Keratinocyte (primary cell): Measurements from ENCODE around the gene PDZRN3. TPM values are rescaled to one million over a fixed set of nuclear protein-coding genes. Genes with fewer than 3 reads are reported as not detected.

Experiments used
- DNase-seq: peaks from one replicate; pipeline ENCODE4 v3.0.0-alpha.2; 2011; ENCODE audit warnings: low read depth, missing footprints, low spot score
- FAIRE-seq: peaks from 2 replicates; lab custom pipeline; 2011; peaks lifted over from hg19 to GRCh38; lab: Jason Lieb, UNC
- H2AFZ ChIP-seq: 2 replicates; pipeline ENCODE4 v1.6.0; 2012; ENCODE audit warnings: low read length, control low read depth, inconsistent platforms; ENCODE audit not compliant: control insufficient read depth
- H3K27ac ChIP-seq: 2 replicates; pipeline ENCODE4 v1.5.1; 2011; ENCODE audit warnings: low read length; ENCODE audit not compliant: control insufficient read depth, insufficient read depth
- H3K27me3 ChIP-seq: 3 replicates; pipeline ENCODE4 v1.6.0; 2011; ENCODE audit warnings: low read length; ENCODE audit not compliant: control insufficient read depth, insufficient read depth; ENCODE audit errors: extremely low read depth
- H3K36me3 ChIP-seq, 2 experiments: 2 replicates in 1 of 2; 3 replicates in 1 of 2; pipeline ENCODE4 v1.5.1; 2011; ENCODE audit warnings: low read length in 2 of 2, mild to moderate bottlenecking in 1 of 2; ENCODE audit not compliant: control insufficient read depth in 2 of 2, insufficient read depth in 2 of 2; ENCODE audit errors: extremely low read depth in 1 of 2
- H3K4me1 ChIP-seq: 3 replicates; pipeline ENCODE4 v1.5.1; 2011; ENCODE audit warnings: low read length; ENCODE audit not compliant: control insufficient read depth, insufficient read depth; ENCODE audit errors: extremely low read depth
- H3K4me2 ChIP-seq: 3 replicates; pipeline ENCODE4 v1.6.0; 2011; ENCODE audit warnings: low read depth, low read length; ENCODE audit not compliant: control insufficient read depth, insufficient read depth; ENCODE audit errors: extremely low read depth
- H3K4me3 ChIP-seq, 3 experiments: fragments of 200-600 bp in 1 of 3; sonication (generic) in 1 of 3; 2 replicates in 2 of 3; 3 replicates in 1 of 3; pipeline ENCODE4 v1.5.1; 2011 to 2016; ENCODE audit warnings: low read length in 3 of 3, mild to moderate bottlenecking in 3 of 3, control low read depth in 2 of 3, inconsistent platforms in 1 of 3, low read depth in 1 of 3, mixed read lengths in 1 of 3, mixed run types in 1 of 3, moderate library complexity in 1 of 3; ENCODE audit not compliant: control insufficient read depth in 2 of 3, insufficient read depth in 2 of 3; ENCODE audit errors: extremely low read depth in 1 of 3
- H3K79me2 ChIP-seq: 2 replicates; pipeline ENCODE4 v1.6.0; 2012; ENCODE audit warnings: low read length; ENCODE audit not compliant: control insufficient read depth, insufficient read depth
- H3K9ac ChIP-seq: 3 replicates; pipeline ENCODE4 v1.6.0; 2011; ENCODE audit warnings: low read length; ENCODE audit not compliant: control insufficient read depth, insufficient read depth; ENCODE audit errors: extremely low read depth
- H3K9me1 ChIP-seq: 3 replicates; pipeline ENCODE4 v1.6.0; 2011; ENCODE audit warnings: low read length; ENCODE audit not compliant: control insufficient read depth, insufficient read depth; ENCODE audit errors: extremely low read depth
- H3K9me3 ChIP-seq: 2 replicates; pipeline ENCODE4 v1.5.1; 2012; ENCODE audit warnings: low read depth, low read length; ENCODE audit not compliant: control insufficient read depth
- H4K20me1 ChIP-seq: 3 replicates; pipeline ENCODE4 v1.6.0; 2011; ENCODE audit warnings: low read length; ENCODE audit not compliant: control insufficient read depth, insufficient read depth; ENCODE audit errors: extremely low read depth
- EZH2 ChIP-seq: IDR thresholded peaks from one replicate; pipeline ENCODE4 v1.6.1; 2012; ENCODE audit warnings: inconsistent platforms, mild to moderate bottlenecking, low read length, moderate library complexity
- dilution Hi-C: fragments of 300-500 bp; cut with MboI; formaldehyde crosslinking; loops from one replicate; pipeline ENCODE4 v1.7.0; 2020; ENCODE audit warnings: low sequenced_read_pairs; ENCODE audit not compliant: extremely low pct_ligation_motif_present
- polyA plus RNA-seq, 5 experiments: library from polyadenylated mRNA; depleted of rRNA in 3 of 5; stranded (reverse) in 3 of 5; stranded (forward) in 1 of 5; unstranded in 1 of 5; fragments of >200 nt; gene quantifications; 1 replicate in 1 of 5; 2 replicates in 3 of 5; 3 replicates in 1 of 5; pipeline versions ENCODE4 v1.2.1 to v1.2.3, GENCODE V29; 2011 to 2012; ENCODE audit warnings: missing spikeins in 2 of 5, low read depth in 1 of 5, low replicate concordance in 1 of 5
- TF ChIP-seq, protein P1 (sequence below), 3 experiments: IDR thresholded peaks in 1 of 3; conservative IDR thresholded peaks in 1 of 3; optimal IDR thresholded peaks in 1 of 3; 2 replicates in 2 of 3; 3 replicates in 1 of 3; pipeline versions ENCODE3 to v1.5.1; 2011; ENCODE audit warnings: low read length in 3 of 3, mild to moderate bottlenecking in 3 of 3, moderate library complexity in 2 of 3, control low read depth in 1 of 3, inconsistent platforms in 1 of 3; ENCODE audit not compliant: insufficient read depth in 2 of 3; ENCODE audit errors: extremely low read depth in 1 of 3

Gene PDZRN3
- polyA plus RNA-seq, 1 donor (not counting 4 experiments of a cell fraction or from before 2014, with no cell fraction given) = not detected

DNA sequence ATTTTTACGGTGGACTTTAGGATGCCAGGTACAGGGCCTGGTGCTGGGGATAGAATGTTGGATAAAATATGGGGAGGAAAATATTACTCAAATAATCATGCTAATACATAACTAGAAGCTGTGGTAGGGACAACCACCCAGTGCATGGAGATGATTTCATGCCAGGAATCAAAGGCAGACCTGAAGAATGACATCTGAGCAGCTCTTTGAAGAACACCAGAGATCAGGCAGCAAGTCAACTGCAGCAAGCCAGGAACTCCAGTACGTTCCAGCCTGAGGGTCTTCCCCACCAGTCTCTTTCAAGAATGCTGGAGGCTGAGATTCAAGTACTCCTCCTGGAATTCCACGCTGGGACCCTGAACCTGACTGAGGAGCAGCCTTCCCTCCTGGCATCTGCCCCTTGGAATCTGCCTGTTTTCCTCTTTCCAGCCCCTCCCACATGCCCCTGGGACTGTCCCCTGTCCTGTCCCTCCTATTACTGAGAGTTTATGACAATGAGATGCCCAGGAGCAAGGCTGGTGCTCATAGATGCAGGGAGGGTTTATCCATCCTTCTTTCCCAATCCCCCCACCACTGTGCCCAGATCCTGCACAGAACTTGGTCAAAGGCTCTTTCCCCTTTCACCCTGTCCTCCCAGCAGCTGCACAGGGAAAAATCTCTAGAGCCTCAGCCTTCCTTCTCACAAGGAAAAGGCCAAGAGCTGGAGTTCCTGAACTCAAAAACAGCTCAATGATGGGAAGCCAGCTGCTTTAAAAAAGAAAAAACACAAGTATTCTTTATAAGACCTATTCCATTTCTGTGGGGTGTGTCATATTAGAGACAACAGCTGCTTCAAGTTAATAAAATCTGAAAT is 68.0 kb downstream of the PDZRN3 start:
- Histone ChIP-seq H3K36me3 (no peaks in the 10 kb centered on the region), H3K9ac (no peak overlapping the region), H3K79me2 (no peaks in the 10 kb centered on the region), H3K27ac (no peak overlapping the region), H3K9me3 (no peaks in the 10 kb centered on the region), H3K4me1 (no peaks in the 10 kb centered on the region), H3K4me2 (no peak overlapping the region), H3K27me3 (no peaks in the 10 kb centered on the region), H3K9me1 (no peaks in the 10 kb centered on the region), H3K4me3 (no peak overlapping the region), H4K20me1 (no peaks in the 10 kb centered on the region), H2AFZ (no peak overlapping the region)
- TF ChIP-seq, protein P1, sequence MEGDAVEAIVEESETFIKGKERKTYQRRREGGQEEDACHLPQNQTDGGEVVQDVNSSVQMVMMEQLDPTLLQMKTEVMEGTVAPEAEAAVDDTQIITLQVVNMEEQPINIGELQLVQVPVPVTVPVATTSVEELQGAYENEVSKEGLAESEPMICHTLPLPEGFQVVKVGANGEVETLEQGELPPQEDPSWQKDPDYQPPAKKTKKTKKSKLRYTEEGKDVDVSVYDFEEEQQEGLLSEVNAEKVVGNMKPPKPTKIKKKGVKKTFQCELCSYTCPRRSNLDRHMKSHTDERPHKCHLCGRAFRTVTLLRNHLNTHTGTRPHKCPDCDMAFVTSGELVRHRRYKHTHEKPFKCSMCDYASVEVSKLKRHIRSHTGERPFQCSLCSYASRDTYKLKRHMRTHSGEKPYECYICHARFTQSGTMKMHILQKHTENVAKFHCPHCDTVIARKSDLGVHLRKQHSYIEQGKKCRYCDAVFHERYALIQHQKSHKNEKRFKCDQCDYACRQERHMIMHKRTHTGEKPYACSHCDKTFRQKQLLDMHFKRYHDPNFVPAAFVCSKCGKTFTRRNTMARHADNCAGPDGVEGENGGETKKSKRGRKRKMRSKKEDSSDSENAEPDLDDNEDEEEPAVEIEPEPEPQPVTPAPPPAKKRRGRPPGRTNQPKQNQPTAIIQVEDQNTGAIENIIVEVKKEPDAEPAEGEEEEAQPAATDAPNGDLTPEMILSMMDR (optimal IDR thresholded peaks at IDR 0.05 in 1 of 3, IDR thresholded peaks at IDR 0.05 in 1 of 3, conservative IDR thresholded peaks at IDR 0.05 in 1 of 3; ENCODE audit: extremely low read depth in 1 of 3, insufficient read depth in 2 of 3, low read length in 3 of 3) = no peak
- no peak for TF ChIP-seq EZH2
- FAIRE-seq (no peak), DNase-seq (no peak)
- dilution Hi-C loops = no loop called here

GRCh38 chr3:73555076-73555475 is 69.7 kb downstream of the PDZRN3 start:
- dilution Hi-C loops = no loop called here
- H3K9me3 ChIP-seq = no peaks in the 10 kb centered on the region
- no peak overlapping the region for H3K27ac ChIP-seq
- H3K36me3 ChIP-seq = no peaks in the 10 kb centered on the region
- no peaks in the 10 kb centered on the region for H3K27me3 ChIP-seq
- H3K9me1 ChIP-seq = no peaks in the 10 kb centered on the region
- H3K79me2 ChIP-seq = no peaks in the 10 kb centered on the region
- no peak for FAIRE-seq
- DNase-seq = no peak
- no peak overlapping the region for H3K4me2 ChIP-seq
- no peaks in the 10 kb centered on the region for H3K4me1 ChIP-seq
- no peak overlapping the region for H3K9ac ChIP-seq
- no peak overlapping the region for H2AFZ ChIP-seq
- no peaks in the 10 kb centered on the region for H4K20me1 ChIP-seq
- H3K4me3 ChIP-seq = no peak overlapping the region
- no peak for TF ChIP-seq EZH2
- TF ChIP-seq, protein P1 (optimal IDR thresholded peaks at IDR 0.05 in 1 of 3, IDR thresholded peaks at IDR 0.05 in 1 of 3, conservative IDR thresholded peaks at IDR 0.05 in 1 of 3; ENCODE audit: extremely low read depth in 1 of 3, insufficient read depth in 2 of 3, low read length in 3 of 3) = no peak
